ENCODE data around the gene PLA2G6.

Gene PLA2G6

GRCh38 chr22:38074181-38075104 is 107.2 kb downstream of the PLA2G6 start:
- H3K9me3 ChIP-seq (ENCODE audit: control insufficient read depth in 2 of 2, low read length in 2 of 2): no peaks in the 10 kb centered on the region
- peaks cover 0 to 11% of the 10 kb centered on the region in 2 donors for H3K36me3 ChIP-seq (ENCODE audit: control insufficient read depth in 2 of 2, insufficient read depth in 2 of 2, low read length in 2 of 2)
- H3K27ac ChIP-seq (ENCODE audit: low read length): no peak overlapping the region
- H3K27me3 ChIP-seq (ENCODE audit: control insufficient read depth in 1 of 2, insufficient read depth in 2 of 2, low read length in 2 of 2): no peaks in the 10 kb centered on the region
- no peak overlapping the region for H3K4me3 ChIP-seq (ENCODE audit: low read length in 2 of 2)
- no peak overlapping the region for H3K9ac ChIP-seq (ENCODE audit: low read length in 2 of 2)
- peaks cover 13% of the 10 kb centered on the region for H3K4me1 ChIP-seq (ENCODE audit: control insufficient read depth, insufficient read depth, low read length)

GRCh38 chr22:38073150-38074130 is 108.2 kb downstream of the PLA2G6 start:
- Histone ChIP-seq H3K9me3 (ENCODE audit: control insufficient read depth in 2 of 2, low read length in 2 of 2) (no peaks in the 10 kb centered on the region), H3K36me3 (ENCODE audit: control insufficient read depth in 2 of 2, insufficient read depth in 2 of 2, low read length in 2 of 2) (peaks cover 0 to 11% of the 10 kb centered on the region in 2 donors)

GRCh38 chr22:38072322-38073149 is 109.1 kb downstream of the PLA2G6 start:
- no peaks in the 10 kb centered on the region for H3K9me3 ChIP-seq (ENCODE audit: control insufficient read depth in 2 of 2, low read length in 2 of 2)
- H3K27me3 ChIP-seq (ENCODE audit: control insufficient read depth in 1 of 2, insufficient read depth in 2 of 2, low read length in 2 of 2): no peaks in the 10 kb centered on the region
- H3K4me1 ChIP-seq (ENCODE audit: control insufficient read depth, insufficient read depth, low read length): peaks cover 30% of the 10 kb centered on the region
- H3K4me3 ChIP-seq (ENCODE audit: low read length in 2 of 2): no peak overlapping the region
- no peak overlapping the region for H3K27ac ChIP-seq (ENCODE audit: low read length)
- H3K36me3 ChIP-seq (ENCODE audit: control insufficient read depth in 2 of 2, insufficient read depth in 2 of 2, low read length in 2 of 2): peaks cover 0 to 11% of the 10 kb centered on the region in 2 donors
- no peak overlapping the region for H3K9ac ChIP-seq (ENCODE audit: low read length in 2 of 2)

More at GRCh38 chr22:38073150-38074130, 108.2 kb downstream of the PLA2G6 start:
- Histone ChIP-seq H3K9ac (ENCODE audit: low read length in 2 of 2) (no peak overlapping the region), H3K4me1 (ENCODE audit: control insufficient read depth, insufficient read depth, low read length) (peaks cover 21% of the 10 kb centered on the region), H3K27me3 (ENCODE audit: control insufficient read depth in 1 of 2, insufficient read depth in 2 of 2, low read length in 2 of 2) (no peaks in the 10 kb centered on the region), H3K4me3 (ENCODE audit: low read length in 2 of 2) (no peak overlapping the region), H3K27ac (ENCODE audit: low read length) (no peak overlapping the region)

GRCh38 chr22:38071421-38072321 is 110.0 kb downstream of the PLA2G6 start:
- Histone ChIP-seq H3K4me1 (ENCODE audit: control insufficient read depth, insufficient read depth, low read length) (peaks cover 31% of the 10 kb centered on the region), H3K9me3 (ENCODE audit: control insufficient read depth in 2 of 2, low read length in 2 of 2) (no peaks in the 10 kb centered on the region), H3K27ac (ENCODE audit: low read length) (no peak overlapping the region), H3K27me3 (ENCODE audit: control insufficient read depth in 1 of 2, insufficient read depth in 2 of 2, low read length in 2 of 2) (no peaks in the 10 kb centered on the region), H3K9ac (ENCODE audit: low read length in 2 of 2) (no peak overlapping the region), H3K4me3 (ENCODE audit: low read length in 2 of 2) (no peak overlapping the region), H3K36me3 (ENCODE audit: control insufficient read depth in 2 of 2, insufficient read depth in 2 of 2, low read length in 2 of 2) (peaks cover 0 to 13% of the 10 kb centered on the region in 2 donors)

- H3K27me3 ChIP-seq (ENCODE audit: control insufficient read depth in 1 of 2, insufficient read depth in 2 of 2, low read length in 2 of 2): no peaks in the 10 kb centered on the region
- no peaks in the 10 kb centered on the region for H3K9me3 ChIP-seq (ENCODE audit: control insufficient read depth in 2 of 2, low read length in 2 of 2)
- H3K4me3 ChIP-seq (ENCODE audit: low read length in 2 of 2): peak overlapping the region in 1 of 2 donors; percentile 49
- peak overlapping the region; percentile 5 to 30 for H3K9ac ChIP-seq (ENCODE audit: low read length in 2 of 2)
- peaks cover 2 to 15% of the 10 kb centered on the region in 2 donors for H3K36me3 ChIP-seq (ENCODE audit: control insufficient read depth in 2 of 2, insufficient read depth in 2 of 2, low read length in 2 of 2)
- H3K27ac ChIP-seq (ENCODE audit: low read length): peak overlapping the region; percentile 80
- peaks cover 31% of the 10 kb centered on the region for H3K4me1 ChIP-seq (ENCODE audit: control insufficient read depth, insufficient read depth, low read length)
These were observed 111.2 kb downstream of the PLA2G6 start for GRCh38 chr22:38070250-38070921.

- Histone ChIP-seq H3K9ac (ENCODE audit: low read length in 2 of 2) (peak overlapping the region; percentile 48 to 58), H3K27ac (ENCODE audit: low read length) (peak overlapping the region; percentile 80), H3K27me3 (ENCODE audit: control insufficient read depth in 1 of 2, insufficient read depth in 2 of 2, low read length in 2 of 2) (no peaks in the 10 kb centered on the region), H3K36me3 (ENCODE audit: control insufficient read depth in 2 of 2, insufficient read depth in 2 of 2, low read length in 2 of 2) (peaks cover 9 to 19% of the 10 kb centered on the region in 2 donors), H3K4me1 (ENCODE audit: control insufficient read depth, insufficient read depth, low read length) (peaks cover 31% of the 10 kb centered on the region), H3K9me3 (ENCODE audit: control insufficient read depth in 2 of 2, low read length in 2 of 2) (no peaks in the 10 kb centered on the region), H3K4me3 (ENCODE audit: low read length in 2 of 2) (peak overlapping the region in 1 of 2 donors; percentile 54)
These were observed 112.0 kb downstream of the PLA2G6 start for GRCh38 chr22:38069372-38070249.

GRCh38 chr22:38068641-38069371 is 112.8 kb downstream of the PLA2G6 start:
- Histone ChIP-seq H3K27ac (ENCODE audit: low read length) (peak overlapping the region; percentile 80), H3K4me3 (ENCODE audit: low read length in 2 of 2) (peak overlapping the region in 1 of 2 donors; percentile 54), H3K9me3 (ENCODE audit: control insufficient read depth in 2 of 2, low read length in 2 of 2) (no peaks in the 10 kb centered on the region), H3K36me3 (ENCODE audit: control insufficient read depth in 2 of 2, insufficient read depth in 2 of 2, low read length in 2 of 2) (peaks cover 10 to 19% of the 10 kb centered on the region in 2 donors), H3K9ac (ENCODE audit: low read length in 2 of 2) (peak overlapping the region; percentile 48 to 58), H3K4me1 (ENCODE audit: control insufficient read depth, insufficient read depth, low read length) (peaks cover 31% of the 10 kb centered on the region), H3K27me3 (ENCODE audit: control insufficient read depth in 1 of 2, insufficient read depth in 2 of 2, low read length in 2 of 2) (no peaks in the 10 kb centered on the region)

GRCh38 chr22:38067761-38068360 is 113.8 kb downstream of the PLA2G6 start:
- Histone ChIP-seq H3K9ac (ENCODE audit: low read length in 2 of 2) (peak overlapping the region in 1 of 2 donors; percentile 58), H3K4me3 (ENCODE audit: low read length in 2 of 2) (no peak overlapping the region), H3K9me3 (ENCODE audit: control insufficient read depth in 2 of 2, low read length in 2 of 2) (no peaks in the 10 kb centered on the region), H3K27ac (ENCODE audit: low read length) (peak overlapping the region; percentile 80), H3K27me3 (ENCODE audit: control insufficient read depth in 1 of 2, insufficient read depth in 2 of 2, low read length in 2 of 2) (no peaks in the 10 kb centered on the region), H3K4me1 (ENCODE audit: control insufficient read depth, insufficient read depth, low read length) (peaks cover 31% of the 10 kb centered on the region), H3K36me3 (ENCODE audit: control insufficient read depth in 2 of 2, insufficient read depth in 2 of 2, low read length in 2 of 2) (peaks cover 10 to 18% of the 10 kb centered on the region in 2 donors)
